Activated naive CD4-positive, alpha-beta T cell treated with anti-CD3 and anti-CD28 coated beads, Interleukin-2, amount 10 ng/mL, durations not matched to agents 7 days and 5 days (primary cell): Measurements from ENCODE around the gene OVCH2.
"Not testable (repeated sequence)": the region's sequence is repeated elsewhere in the genome, so short reads cannot be mapped to it uniquely, and the experiment has no call there.

Source experiments
- CTCF ChIA-PET: fragments of 350-600 bp; sonication (Branson Sonifier 250); formaldehyde crosslinking; loops from one replicate; lab custom pipeline; 2021; ENCODE audit warnings: antibody characterized with exemption; lab: Charles Lee
- DNase-seq: peaks from one replicate; pipeline ENCODE4 v3.0.0-alpha.2; 2020
- H3K27ac Mint-ChIP-seq: one replicate; pipeline ENCODE4 v1.8.0; 2021; ENCODE audit warnings: mild to moderate bottlenecking, moderate library complexity, mixed read lengths
- H3K27me3 Mint-ChIP-seq: one replicate; pipeline ENCODE4 v1.8.0; 2021; ENCODE audit warnings: mild to moderate bottlenecking, mixed read lengths
- H3K36me3 Mint-ChIP-seq: one replicate; pipeline ENCODE4 v1.8.0; 2021; ENCODE audit warnings: mixed read lengths
- H3K4me1 Mint-ChIP-seq: one replicate; pipeline ENCODE4 v1.8.0; 2021; ENCODE audit warnings: mixed read lengths
- H3K4me3 Mint-ChIP-seq: one replicate; pipeline ENCODE4 v1.8.0; 2021; ENCODE audit warnings: mild to moderate bottlenecking, moderate library complexity, mixed read lengths
- H3K9me3 Mint-ChIP-seq: one replicate; pipeline ENCODE4 v1.8.0; 2021; ENCODE audit warnings: mixed read lengths

Gene OVCH2

DNA sequence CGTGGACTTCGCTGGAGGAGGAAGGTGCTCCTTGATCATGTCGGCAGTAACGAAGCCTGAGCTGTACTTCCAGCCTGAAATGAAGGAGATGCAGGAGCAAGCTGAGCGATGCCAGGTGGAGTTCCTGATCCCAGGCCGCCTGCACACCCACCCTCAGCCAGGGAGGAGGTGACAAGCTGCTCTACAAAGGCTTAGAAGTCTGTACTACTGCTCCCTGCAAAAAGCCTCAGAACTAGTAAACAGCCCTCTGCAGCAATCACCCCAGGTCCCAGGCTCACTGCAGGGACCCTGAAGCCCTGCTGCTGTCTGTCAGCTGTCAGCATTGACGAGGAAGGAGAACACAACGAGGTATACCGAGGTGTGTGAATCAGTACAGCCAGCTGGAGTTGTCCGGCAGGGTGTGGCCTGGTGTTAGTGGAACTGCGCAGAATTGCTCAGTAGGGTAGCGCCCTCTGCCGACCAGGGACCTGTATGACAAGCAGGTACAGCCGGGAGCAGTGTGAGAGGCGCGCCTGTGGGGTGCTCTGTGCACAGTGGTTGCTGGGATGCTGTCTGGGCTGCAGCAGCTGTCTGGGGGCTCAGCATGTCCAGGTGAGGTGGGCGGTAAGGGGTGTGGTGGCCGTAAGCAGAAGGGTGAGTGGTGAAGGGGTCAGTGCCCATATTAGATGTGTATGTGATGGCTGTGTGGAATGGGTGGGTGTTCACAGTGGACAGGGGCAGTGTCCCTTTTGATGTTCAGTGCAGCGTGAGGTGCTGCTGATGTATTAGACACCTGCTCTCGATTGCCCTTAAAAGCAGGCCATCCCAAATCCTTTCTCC, 40.6 kb downstream of the OVCH2 start:
- Mint-ChIP-seq H3K27me3 (peaks cover 4% of the 10 kb centered on the region), H3K27ac (no peak overlapping the region), H3K9me3 (no peaks in the 10 kb centered on the region), H3K4me3 (no peak overlapping the region), H3K4me1 (no peaks in the 10 kb centered on the region), H3K36me3 (peaks cover 3% of the 10 kb centered on the region)
- peak; percentile 81 for DNase-seq
- CTCF ChIA-PET, result interaction anchor here (0.6 to 2.4 kb wide), 21 partner anchors 9 to 313 kb away, joined by 3 to 22 read pairs (median 4); partner anchors contain the start of gene PPFIBP2

DNA sequence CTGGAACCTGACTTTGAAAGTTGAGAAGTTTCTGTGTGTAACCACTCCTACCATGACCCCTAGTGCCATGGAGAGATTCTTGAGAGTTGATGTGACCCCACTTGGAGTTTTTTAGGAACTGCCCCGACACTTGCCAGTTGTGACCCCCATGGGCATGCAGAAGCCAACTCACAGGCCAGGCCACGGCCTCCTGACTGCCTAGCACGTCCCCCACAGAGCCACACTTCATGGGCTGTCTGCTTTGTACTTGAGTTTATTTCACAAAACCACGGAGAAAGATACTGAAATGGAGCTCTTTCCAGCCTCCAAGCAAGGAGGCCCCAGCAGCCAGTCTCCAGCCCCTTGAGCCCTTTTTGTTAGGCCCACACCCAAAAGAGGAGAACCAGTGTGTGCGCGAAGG, 41.4 kb downstream of the OVCH2 start:
- CTCF ChIA-PET, result interaction anchor here (0.8 to 2.4 kb wide), 15 partner anchors 8 to 312 kb away, joined by 3 to 22 read pairs (median 5); partner anchors contain the start of gene PPFIBP2
- Mint-ChIP-seq H3K4me1 (no peaks in the 10 kb centered on the region), H3K9me3 (no peaks in the 10 kb centered on the region), H3K27ac (no peak overlapping the region), H3K27me3 (peaks cover 4% of the 10 kb centered on the region), H3K4me3 (no peak overlapping the region), H3K36me3 (peaks cover 3% of the 10 kb centered on the region)
- no peak for DNase-seq

DNA sequence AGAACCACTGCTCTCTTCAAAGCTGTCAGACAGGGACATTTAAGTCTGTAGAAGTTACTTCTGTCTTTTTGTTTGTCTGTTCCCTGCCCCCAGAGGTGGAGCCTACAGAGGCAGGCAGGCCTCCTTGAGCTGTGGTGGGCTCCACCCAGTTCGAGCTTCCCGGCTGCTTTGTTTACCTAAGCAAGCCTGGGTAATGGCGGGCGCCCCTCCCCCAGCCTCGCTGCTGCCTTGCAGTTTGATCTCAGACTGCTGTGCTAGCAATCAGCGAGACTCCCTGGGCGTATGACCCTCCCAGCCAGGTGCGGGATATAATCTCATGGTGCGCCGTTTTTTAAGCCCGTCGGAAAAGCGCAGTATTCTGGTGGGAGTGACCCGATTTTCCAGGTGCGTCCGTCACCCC, 42.7 kb downstream of the OVCH2 start:
- H3K9me3 Mint-ChIP-seq, result not testable (repeated sequence)

DNA sequence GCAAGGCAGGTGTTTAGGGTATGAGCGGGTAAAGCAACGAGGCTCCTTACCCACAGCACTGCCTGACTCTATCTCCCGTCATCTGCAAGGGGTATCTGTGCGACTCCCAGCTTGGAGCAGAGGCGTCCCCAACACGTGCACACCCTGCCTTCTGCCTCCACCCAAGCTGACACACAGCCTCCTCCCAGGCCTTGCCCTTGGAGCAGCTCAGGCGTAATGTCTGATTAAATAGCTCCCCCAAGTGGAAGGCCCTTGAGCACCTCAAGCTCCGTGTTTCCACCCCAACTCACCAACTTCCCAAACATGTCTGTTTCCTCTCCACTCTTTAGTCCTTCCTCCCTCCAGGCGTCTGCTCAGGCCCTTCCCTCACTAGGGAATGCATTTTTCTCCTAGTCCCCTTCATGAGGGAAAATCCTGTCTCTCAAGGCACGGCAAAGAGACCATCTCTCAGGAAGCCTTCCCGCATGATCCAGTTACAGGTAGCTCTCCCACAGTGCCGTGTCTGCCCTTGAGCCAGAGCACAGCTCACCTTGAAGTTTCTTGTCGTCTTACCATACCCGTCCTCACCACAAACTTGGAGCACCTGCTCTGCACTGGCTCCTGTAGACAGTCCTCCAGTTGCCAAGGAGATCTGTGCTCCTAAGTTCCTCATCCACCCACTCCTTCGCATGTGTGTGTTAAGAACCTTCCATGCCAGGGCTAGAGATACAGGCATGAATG, 48.8 kb downstream of the OVCH2 start:
- H3K27ac Mint-ChIP-seq, result no peak overlapping the region
- H3K4me1 Mint-ChIP-seq, result no peaks in the 10 kb centered on the region

More for the DNA sequence above, 42.7 kb downstream of the OVCH2 start:
- H3K36me3 Mint-ChIP-seq, H3K4me1 Mint-ChIP-seq, H3K4me3 Mint-ChIP-seq, H3K27ac Mint-ChIP-seq, DNase-seq, H3K27me3 Mint-ChIP-seq: not testable (repeated sequence)
- CTCF ChIA-PET, result interaction anchor here (1.2 kb wide), 1 partner anchor 151 kb away, joined by 3 read pairs; no protein-coding TSS in a partner anchor

DNA sequence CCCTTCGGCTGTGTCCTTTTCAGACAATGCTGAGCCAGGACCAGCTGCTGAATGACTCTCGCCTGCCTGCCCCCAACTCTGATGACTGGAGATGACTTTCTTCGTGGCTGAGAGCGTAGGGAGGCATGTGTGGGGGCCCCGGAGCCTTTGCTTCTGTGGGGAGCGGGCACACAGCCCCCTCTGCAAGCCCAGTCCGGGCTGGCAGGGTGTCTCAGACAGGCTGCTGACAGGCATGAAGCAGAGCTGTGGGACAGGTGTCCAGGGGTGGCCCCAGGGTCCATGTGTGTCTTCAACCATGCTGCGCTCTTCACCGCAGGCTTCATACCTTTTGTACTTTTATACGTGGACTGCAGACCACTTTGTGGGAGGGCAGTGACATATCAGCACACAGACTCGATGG, 49.6 kb downstream of the OVCH2 start:
- no peak overlapping the region for H3K27ac Mint-ChIP-seq
- no peak for DNase-seq
- H3K27me3 Mint-ChIP-seq, result no peaks in the 10 kb centered on the region
- CTCF ChIA-PET, result interaction anchor here (0.7 to 2.9 kb wide), 22 partner anchors 9 to 559 kb away, joined by 3 to 43 read pairs (median 4); partner anchors contain the start of genes EIF3F, OLFML1 and PPFIBP2
- H3K36me3 Mint-ChIP-seq, result peaks cover 10% of the 10 kb centered on the region
- H3K9me3 Mint-ChIP-seq, result no peaks in the 10 kb centered on the region
- no peak overlapping the region for H3K4me3 Mint-ChIP-seq
- H3K4me1 Mint-ChIP-seq, result no peaks in the 10 kb centered on the region

More for the DNA sequence above, 48.8 kb downstream of the OVCH2 start:
- peak; percentile 55 for DNase-seq
- H3K27me3 Mint-ChIP-seq, result no peaks in the 10 kb centered on the region
- CTCF ChIA-PET, result interaction anchor here (0.7 to 2.9 kb wide), 22 partner anchors 8 to 559 kb away, joined by 3 to 43 read pairs (median 4); partner anchors contain the start of genes EIF3F, OLFML1 and PPFIBP2
- H3K9me3 Mint-ChIP-seq, result no peaks in the 10 kb centered on the region
- H3K4me3 Mint-ChIP-seq, result no peak overlapping the region
- H3K36me3 Mint-ChIP-seq, result peaks cover 6% of the 10 kb centered on the region

DNA sequence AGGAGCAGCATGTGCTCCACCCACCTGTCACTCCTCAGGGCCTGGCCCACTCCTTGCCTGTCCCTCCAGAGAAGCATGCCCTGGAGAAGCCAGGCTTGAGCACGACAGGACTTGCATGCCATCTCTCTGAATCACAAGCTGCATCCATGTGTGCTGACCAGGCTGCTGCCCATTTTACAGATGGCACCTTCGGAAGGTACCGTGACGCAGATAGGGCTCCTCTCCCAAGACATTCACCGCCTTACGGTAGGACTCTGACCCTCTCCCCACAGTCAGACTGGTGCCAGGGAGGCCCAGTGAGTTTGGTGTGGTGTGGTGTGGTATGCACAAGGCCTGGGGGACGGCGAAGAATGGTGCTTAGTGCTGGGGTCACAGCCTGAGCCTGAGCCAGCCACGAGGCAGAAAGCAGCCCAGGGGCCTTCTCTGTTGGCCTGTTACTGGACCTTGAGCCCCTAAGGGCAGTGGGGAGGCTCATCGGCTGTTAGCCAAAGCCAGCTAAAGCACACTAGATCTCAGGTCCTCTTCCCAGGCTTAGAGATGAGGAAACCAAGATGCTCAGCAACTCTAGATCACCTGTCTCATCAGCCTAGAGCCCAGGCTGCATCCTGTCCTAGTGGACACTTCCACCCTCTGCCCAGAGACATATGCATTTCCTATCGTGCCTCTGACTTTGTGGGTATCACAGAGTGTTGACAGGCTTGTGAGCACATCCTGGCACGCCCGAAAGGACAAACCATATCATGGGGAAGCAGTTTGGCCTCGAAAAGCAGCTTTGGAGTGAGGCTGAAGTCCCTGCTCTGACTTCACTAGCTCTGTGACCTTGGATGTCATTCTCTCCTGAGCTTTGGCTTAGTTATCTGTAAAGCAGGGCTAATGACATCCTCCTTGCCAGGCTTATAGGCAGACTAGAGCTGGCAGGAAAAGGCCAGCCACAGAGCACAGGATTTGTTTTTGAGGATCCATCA, 50.7 kb downstream of the OVCH2 start:
- H3K27ac Mint-ChIP-seq, result no peak overlapping the region
- no peaks in the 10 kb centered on the region for H3K9me3 Mint-ChIP-seq
- peaks cover 10% of the 10 kb centered on the region for H3K36me3 Mint-ChIP-seq
- CTCF ChIA-PET, result interaction anchor here (1.1 to 2.9 kb wide), 4 partner anchors 82 to 213 kb away, joined by 3 to 43 read pairs (median 10); partner anchors contain the start of gene PPFIBP2
- no peak for DNase-seq
- H3K4me1 Mint-ChIP-seq, result no peaks in the 10 kb centered on the region
- H3K27me3 Mint-ChIP-seq, result no peaks in the 10 kb centered on the region
- no peak overlapping the region for H3K4me3 Mint-ChIP-seq

DNA sequence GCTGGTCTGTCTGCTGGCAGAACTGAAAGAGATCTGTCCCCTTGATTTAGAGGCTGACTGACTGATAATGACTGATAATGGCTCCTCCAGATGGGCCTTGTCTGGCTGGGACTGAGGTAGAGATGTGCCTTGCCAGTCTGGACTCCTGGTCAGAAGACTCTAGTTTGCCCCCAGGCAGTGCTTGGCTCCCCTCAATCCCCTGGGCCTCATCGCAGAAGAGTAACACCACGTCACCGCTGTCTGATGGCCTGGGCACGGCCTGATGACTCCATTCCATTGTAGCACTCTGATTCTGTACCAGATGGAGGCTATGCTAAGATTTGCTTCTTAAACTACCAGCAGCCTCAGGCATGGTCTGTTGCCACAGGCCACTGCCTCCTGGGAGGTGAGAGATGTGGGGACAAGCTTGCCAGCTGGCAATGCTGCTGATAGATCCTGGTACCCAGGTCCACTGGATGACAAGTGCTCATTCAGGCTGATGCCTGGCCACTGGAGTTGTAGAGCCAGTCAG, 52.0 kb downstream of the OVCH2 start:
- Mint-ChIP-seq H3K4me1 (no peaks in the 10 kb centered on the region), H3K9me3 (no peaks in the 10 kb centered on the region), H3K4me3 (no peak overlapping the region), H3K27ac (no peak overlapping the region), H3K36me3 (peaks cover 13% of the 10 kb centered on the region), H3K27me3 (no peaks in the 10 kb centered on the region)
- CTCF ChIA-PET, result interaction anchor here (1.0 kb wide), 1 partner anchor 842 kb away, joined by 3 read pairs; no protein-coding TSS in a partner anchor
- DNase-seq, result no peak

DNA sequence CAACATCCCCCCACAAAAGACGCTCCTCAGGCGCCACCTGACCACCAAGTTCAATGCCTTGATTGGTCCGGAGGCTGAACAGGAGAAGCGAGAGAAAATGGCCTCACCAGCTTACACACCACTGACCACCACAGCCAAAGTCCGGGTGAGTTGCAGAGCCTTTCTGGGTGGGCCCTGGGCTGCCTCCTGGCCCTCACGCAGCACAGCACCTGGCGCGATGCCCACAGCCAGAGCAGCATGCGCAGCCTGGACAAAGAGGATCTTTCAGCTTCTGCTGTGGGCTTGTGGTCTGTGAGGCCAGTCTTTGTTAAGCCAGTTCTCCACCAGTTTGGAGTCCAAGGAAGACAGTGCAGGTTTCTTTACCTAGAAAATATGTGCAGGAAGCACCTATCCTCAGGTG, 54.6 kb downstream of the OVCH2 start:
- CTCF ChIA-PET, result no interaction called here
- Mint-ChIP-seq H3K27ac (no peak overlapping the region), H3K9me3 (no peaks in the 10 kb centered on the region), H3K36me3 (peaks cover 13% of the 10 kb centered on the region), H3K4me1 (no peaks in the 10 kb centered on the region), H3K4me3 (no peak overlapping the region), H3K27me3 (no peaks in the 10 kb centered on the region)
- no peak for DNase-seq

DNA sequence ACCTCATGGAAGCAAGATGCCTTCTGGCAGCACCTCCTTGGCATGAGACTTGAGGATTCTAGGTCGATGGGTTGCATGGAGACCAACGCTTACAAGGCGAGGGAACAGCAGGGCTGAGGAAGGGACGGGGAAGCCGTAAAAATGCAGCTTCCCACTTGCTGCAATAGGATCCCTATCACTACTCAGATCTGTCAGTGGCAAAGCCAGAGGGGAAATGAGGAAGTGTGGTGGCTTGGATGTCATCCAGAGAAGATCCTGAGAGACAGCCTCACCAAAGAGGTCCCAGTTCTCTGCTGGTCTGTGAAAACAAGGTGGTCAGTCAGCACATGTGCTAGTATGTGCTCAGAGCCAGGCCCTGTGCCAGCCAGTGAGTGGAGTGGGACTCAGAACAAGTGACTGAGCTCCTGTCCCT, 55.1 kb downstream of the OVCH2 start:
- Mint-ChIP-seq H3K27me3 (no peaks in the 10 kb centered on the region), H3K9me3 (no peaks in the 10 kb centered on the region), H3K27ac (no peak overlapping the region), H3K4me3 (no peak overlapping the region), H3K36me3 (peaks cover 13% of the 10 kb centered on the region), H3K4me1 (no peaks in the 10 kb centered on the region)
- CTCF ChIA-PET, result interaction anchor here (1.5 kb wide), 1 partner anchor 14 kb away, joined by 5 read pairs; no protein-coding TSS in a partner anchor
- DNase-seq, result no peak

DNA sequence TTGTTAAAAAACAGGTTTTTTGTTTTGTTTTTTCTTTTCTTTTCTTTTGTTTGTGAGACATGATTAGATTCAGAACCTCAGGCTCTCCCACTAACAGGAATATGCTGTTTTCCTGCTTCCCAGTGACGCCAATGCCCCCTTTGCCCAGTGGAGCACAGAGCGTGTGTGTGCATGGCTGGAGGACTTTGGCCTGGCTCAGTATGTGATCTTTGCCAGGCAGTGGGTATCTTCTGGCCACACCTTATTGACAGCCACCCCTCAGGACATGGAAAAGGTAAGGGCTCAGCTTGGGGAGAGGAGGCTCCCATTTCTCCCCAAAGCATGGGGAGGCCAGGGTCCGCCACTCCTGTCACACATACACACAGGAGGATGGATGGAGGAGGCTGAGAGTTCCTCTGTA, 58.0 kb downstream of the OVCH2 start:
- DNase-seq, result no peak
- Mint-ChIP-seq H3K27ac (no peak overlapping the region), H3K9me3 (no peaks in the 10 kb centered on the region), H3K27me3 (no peaks in the 10 kb centered on the region), H3K4me3 (no peak overlapping the region), H3K4me1 (no peaks in the 10 kb centered on the region), H3K36me3 (peaks cover 14% of the 10 kb centered on the region)
- CTCF ChIA-PET, result interaction anchor here (1.6 kb wide), 1 partner anchor 9 kb away, joined by 4 read pairs; no protein-coding TSS in a partner anchor

DNA sequence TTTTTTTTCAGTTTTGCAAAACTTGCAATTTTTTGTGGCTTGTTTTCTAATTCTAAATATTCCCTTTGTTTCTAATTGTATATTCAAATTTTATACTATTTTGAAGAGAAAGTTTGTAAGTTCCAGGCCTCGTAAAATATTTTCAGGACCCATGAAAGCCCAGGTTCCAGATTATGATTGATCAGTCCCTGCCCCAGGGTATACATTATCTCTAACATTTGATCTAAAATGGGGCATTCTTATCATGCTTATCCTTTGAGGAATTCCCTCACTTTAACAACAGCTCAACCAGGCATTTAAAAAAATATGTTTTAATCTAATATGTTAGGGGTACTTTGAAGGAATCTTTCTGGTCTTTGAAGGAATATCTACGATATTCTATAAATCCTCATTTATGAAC, 59.4 kb downstream of the OVCH2 start:
- CTCF ChIA-PET, result interaction anchor here (1.6 kb wide), 1 partner anchor 10 kb away, joined by 4 read pairs; no protein-coding TSS in a partner anchor
- no peaks in the 10 kb centered on the region for H3K4me1 Mint-ChIP-seq
- DNase-seq, result no peak
- no peaks in the 10 kb centered on the region for H3K9me3 Mint-ChIP-seq
- no peaks in the 10 kb centered on the region for H3K27me3 Mint-ChIP-seq
- peaks cover 8% of the 10 kb centered on the region for H3K36me3 Mint-ChIP-seq
- H3K27ac Mint-ChIP-seq, result no peak overlapping the region
- no peak overlapping the region for H3K4me3 Mint-ChIP-seq

DNA sequence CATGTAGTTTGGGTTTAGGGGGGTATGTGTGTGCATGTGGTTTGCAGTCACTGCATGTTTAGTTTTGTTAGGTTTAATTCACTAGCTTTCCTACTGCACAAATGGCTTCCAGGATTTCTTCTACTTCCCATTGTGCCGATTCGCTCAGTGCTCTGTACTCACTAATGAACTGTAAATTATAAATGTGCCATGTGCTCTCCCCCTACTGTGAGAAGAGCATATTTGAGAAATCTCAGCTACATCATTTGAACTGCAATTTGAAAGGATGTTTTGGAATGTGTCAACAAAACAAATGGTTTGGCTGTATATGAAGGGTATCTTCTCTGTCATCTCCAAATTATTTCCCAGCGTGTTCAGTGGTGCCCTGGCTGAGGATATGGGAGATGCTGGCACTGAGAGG, 61.1 kb downstream of the OVCH2 start:
- DNase-seq, result no peak
- Mint-ChIP-seq H3K4me3 (no peak overlapping the region), H3K4me1 (no peaks in the 10 kb centered on the region), H3K27me3 (no peaks in the 10 kb centered on the region), H3K36me3 (peaks cover 7% of the 10 kb centered on the region), H3K9me3 (no peaks in the 10 kb centered on the region), H3K27ac (no peak overlapping the region)
- CTCF ChIA-PET, result no interaction called here

DNA sequence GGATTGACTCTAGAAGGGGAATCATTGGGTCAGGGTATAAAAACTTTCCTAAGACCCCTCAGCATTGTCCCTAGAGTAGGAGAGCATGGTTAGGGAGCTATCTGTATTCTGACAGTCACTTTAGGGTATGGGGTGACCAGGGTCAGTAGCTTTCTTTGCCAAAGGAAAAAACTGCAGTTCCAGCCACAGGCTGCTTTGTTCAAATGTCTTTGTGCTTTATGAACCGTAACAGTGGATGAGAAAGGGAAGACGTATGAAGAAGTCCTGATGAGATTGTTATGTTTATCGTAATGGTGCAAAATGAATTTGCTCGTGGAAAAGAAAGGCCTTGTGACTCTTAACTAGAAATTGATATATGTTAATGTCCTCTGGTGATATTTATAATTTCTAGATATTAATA, 63.0 kb downstream of the OVCH2 start:
- Mint-ChIP-seq H3K27me3 (no peaks in the 10 kb centered on the region), H3K27ac (no peak overlapping the region), H3K9me3 (no peaks in the 10 kb centered on the region), H3K4me1 (no peaks in the 10 kb centered on the region), H3K36me3 (peaks cover 7% of the 10 kb centered on the region), H3K4me3 (no peak overlapping the region)
- CTCF ChIA-PET, result interaction anchor here (1.0 to 1.2 kb wide), 2 partner anchors 24 to 59 kb away, joined by 3 to 4 read pairs; no protein-coding TSS in a partner anchor
- no peak for DNase-seq
